D341Med (cell line): ENCODE data around the gene PGM2L1.
"Not testable (repeated sequence)": the region's sequence is repeated elsewhere in the genome, so short reads cannot be mapped to it uniquely, and the experiment has no call there.

Experiments used
- DNase-seq: peaks from one replicate; pipeline ENCODE4 v3.0.0; 2012; ENCODE audit warnings: low spot score

Gene PGM2L1

GRCh38 chr11:74400606-74401005, 2.4 kb upstream of the PGM2L1 start:
- no peak for DNase-seq

- DNase-seq = peak; percentile 46
Observed at GRCh38 chr11:74397501-74398243, 561 bp downstream of the PGM2L1 start.

GRCh38 chr11:74392256-74392655, 6.0 kb downstream of the PGM2L1 start:
- DNase-seq = no peak

- DNase-seq = no peak
Observed at GRCh38 chr11:74391193-74391592, 7.0 kb downstream of the PGM2L1 start.

- DNase-seq = no peak
Observed at GRCh38 chr11:74390697-74391096, 7.5 kb downstream of the PGM2L1 start.

- DNase-seq = peak; percentile 45
Observed at GRCh38 chr11:74388678-74389327, 9.4 kb downstream of the PGM2L1 start.

GRCh38 chr11:74384641-74385040, 13.6 kb downstream of the PGM2L1 start:
- DNase-seq = no peak

GRCh38 chr11:74380746-74381439, 17.3 kb downstream of the PGM2L1 start:
- no peak for DNase-seq

- no peak for DNase-seq
Observed at GRCh38 chr11:74377689-74378088, 20.5 kb downstream of the PGM2L1 start.

GRCh38 chr11:74373382-74373781, 24.9 kb downstream of the PGM2L1 start:
- no peak for DNase-seq

- no peak for DNase-seq
Observed at GRCh38 chr11:74371269-74372052, 26.8 kb downstream of the PGM2L1 start.

- DNase-seq = no peak
Observed at GRCh38 chr11:74370123-74370522, 28.1 kb downstream of the PGM2L1 start.

GRCh38 chr11:74367881-74368280, 30.4 kb downstream of the PGM2L1 start:
- no peak for DNase-seq

GRCh38 chr11:74366576-74366975, 31.7 kb downstream of the PGM2L1 start:
- DNase-seq = no peak

GRCh38 chr11:74365805-74366204, 32.4 kb downstream of the PGM2L1 start:
- DNase-seq = not testable (repeated sequence)

- DNase-seq = no peak
Observed at GRCh38 chr11:74357449-74357848, 40.8 kb downstream of the PGM2L1 start.

GRCh38 chr11:74355626-74356025, 42.6 kb downstream of the PGM2L1 start:
- DNase-seq = no peak

- DNase-seq = no peak
Observed at GRCh38 chr11:74354036-74354435, 44.2 kb downstream of the PGM2L1 start.

GRCh38 chr11:74347381-74347780, 50.9 kb downstream of the PGM2L1 start:
- no peak for DNase-seq

- no peak for DNase-seq
Observed at GRCh38 chr11:74345420-74345819, 52.8 kb downstream of the PGM2L1 start.

GRCh38 chr11:74341921-74342320, 56.3 kb downstream of the PGM2L1 start:
- no peak for DNase-seq

- no peak for DNase-seq
Observed at GRCh38 chr11:74339619-74340018, 58.6 kb downstream of the PGM2L1 start.
